Measurements from ENCODE around the gene PCSK9. TPM values are rescaled to one million over a fixed set of nuclear protein-coding genes. Genes with fewer than 3 reads are reported as not detected.

PCSK9 gene
- polyA plus RNA-seq, 3 donors: 1.7 to 2.4 (median 2.4) TPM

DNA sequence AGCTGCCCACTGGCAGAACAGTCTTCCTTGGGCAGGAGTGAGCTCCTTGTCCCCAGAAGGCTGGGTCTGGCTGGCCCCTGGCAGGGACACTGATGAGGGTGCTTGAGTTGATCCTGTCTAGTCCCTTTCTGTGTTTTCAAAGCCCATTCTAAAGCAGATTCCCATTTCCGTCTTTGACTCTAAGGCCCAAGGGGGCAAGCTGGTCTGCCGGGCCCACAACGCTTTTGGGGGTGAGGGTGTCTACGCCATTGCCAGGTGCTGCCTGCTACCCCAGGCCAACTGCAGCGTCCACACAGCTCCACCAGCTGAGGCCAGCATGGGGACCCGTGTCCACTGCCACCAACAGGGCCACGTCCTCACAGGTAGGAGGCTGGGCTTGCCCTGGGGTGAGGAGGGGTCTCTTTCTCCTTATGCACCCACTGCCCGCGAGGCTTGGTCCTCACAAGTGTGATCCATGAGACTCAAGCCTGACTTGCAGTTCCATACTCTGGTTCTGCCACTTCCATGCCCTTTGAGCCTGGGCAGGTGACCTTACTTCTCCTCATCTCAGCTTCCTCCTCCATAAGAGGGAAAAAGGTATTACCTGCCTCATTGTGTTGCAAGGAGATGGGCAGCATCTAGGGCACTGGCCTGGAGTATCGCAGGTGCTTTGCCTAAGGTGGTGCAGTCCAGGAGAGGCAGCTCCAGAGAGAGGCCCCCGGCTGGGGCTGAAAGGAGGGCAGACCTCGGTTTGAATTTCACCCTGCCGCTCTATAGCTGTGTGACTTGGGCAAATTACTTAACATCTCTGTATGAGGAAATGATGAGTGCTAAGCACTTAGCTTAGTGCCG lies 20.2 kb downstream of the PCSK9 start:
- DNase-seq: no peak

DNA sequence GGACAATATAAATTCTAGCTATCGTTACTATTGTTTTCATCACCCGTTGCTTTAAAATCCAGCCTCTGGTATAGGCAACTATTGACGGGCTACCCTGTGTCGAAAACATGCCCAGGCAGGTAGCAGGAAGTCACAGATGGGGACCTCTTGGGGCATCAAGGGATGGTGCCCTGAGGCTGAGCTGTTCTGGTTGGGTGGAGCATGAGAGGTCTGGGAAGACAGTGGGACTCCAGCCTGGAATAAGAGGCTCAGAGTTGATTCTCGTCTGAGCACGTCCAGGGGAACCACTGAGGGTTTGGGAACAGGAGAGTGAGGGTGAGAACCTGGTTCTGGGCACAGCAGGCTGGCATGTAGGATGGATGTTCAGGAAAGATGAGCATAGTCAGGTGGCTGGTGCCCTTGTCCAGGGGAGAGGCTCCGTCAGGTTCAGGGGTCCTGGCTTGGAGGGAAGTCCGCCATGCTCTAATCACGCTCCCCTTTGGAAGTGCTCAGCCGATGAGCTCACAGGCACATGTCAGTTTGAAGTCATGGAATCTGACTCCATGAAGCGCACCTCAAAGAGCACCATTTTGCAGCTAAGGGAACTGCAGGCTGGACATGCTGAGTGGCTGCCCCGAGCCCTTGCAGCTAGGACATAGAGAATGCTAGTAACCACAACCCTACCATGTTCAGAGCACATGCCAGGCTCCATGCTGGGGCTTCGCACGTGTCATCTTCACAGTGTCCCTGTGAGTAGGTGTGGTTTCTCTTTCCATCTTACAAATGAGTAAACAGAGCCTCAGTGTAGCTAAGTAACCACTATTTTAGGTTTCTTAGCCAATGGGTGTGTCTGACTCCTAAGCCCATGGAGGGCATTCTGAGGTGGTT lies 21.0 kb downstream of the PCSK9 start:
- no peak for DNase-seq

DNA sequence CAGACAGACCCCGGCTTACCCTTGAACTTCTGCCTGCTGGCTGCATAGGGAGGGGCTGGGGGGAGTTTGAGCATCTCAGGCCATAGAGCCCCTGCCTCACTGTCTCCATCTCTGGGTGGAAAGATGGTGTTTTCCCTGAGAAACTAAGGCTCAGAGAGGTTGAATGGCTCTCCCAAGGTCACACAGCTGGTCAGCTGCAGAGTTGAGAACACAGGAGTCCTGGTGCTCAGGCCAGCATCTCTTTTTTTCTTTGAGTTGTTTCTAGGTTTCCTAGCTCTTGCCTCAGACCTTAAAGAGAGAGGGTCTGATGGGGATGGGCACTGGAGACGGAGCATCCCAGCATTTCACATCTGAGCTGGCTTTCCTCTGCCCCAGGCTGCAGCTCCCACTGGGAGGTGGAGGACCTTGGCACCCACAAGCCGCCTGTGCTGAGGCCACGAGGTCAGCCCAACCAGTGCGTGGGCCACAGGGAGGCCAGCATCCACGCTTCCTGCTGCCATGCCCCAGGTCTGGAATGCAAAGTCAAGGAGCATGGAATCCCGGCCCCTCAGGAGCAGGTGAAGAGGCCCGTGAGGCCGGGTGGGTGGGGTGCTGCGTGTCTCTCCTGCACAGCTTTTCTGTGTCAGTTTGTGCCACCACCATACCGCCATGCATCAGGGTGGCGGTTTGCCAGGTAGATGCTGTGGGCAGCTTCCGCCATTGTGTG lies 21.8 kb downstream of the PCSK9 start:
- no peak for DNase-seq

DNA sequence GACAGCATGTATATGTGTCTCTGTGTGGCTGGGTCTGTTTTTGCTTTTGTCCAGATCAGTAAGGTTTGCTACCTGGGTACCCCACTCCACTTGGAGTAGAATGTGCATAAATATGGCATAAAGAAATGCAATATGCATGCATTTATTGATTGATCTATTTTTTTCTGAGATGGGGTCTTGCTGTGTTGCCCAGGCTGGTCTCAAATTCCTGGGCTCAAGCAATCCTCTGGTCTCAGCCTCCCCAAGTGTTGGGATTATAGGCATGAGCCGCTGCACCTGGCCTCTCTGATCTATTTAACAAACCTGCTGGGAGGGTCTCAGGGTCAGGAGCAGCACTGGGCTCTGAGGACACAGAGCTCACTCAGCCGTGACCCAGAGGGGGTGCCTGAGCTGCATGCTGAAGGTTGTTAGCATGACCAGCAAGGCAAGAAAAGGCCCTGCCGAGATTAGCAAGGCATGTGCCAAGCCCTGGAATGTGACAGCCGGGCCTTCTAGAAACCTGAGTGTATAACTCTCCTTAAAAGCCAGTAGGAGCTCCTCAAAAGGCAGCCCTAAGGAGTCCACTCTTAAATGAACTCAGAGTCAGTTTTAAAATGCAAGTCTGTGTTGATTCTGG lies 22.5 kb downstream of the PCSK9 start:
- DNase-seq: no peak

DNA sequence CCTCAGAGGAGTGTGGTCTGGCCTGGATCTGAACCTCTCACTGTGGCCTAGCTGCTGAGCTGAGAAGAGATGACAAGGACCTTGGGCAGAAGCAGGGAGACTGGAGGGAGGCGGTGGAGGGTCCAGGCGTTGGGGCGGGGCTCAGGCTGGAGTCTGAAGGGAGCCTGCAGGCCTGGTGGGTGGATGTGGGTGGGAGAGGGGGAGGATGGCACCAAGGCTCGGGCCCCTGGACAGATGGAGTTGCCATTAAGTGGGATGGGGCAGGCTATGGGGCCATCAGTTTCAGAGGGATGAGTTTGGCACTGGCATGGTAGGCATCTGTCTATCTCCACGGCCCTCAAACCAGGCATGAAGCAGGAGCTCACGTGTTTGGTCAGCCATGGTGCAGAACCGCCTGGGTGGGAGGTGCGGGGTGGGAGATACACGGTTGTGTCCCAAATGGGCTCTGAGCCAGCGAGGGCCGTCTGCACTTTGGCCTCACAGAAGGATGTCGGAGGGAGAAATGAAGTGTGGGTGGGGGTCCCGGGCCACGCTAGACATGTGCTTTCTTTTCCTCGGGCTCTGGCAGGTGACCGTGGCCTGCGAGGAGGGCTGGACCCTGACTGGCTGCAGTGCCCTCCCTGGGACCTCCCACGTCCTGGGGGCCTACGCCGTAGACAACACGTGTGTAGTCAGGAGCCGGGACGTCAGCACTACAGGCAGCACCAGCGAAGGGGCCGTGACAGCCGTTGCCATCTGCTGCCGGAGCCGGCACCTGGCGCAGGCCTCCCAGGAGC lies 23.6 kb downstream of the PCSK9 start:
- no peak for DNase-seq

DNA sequence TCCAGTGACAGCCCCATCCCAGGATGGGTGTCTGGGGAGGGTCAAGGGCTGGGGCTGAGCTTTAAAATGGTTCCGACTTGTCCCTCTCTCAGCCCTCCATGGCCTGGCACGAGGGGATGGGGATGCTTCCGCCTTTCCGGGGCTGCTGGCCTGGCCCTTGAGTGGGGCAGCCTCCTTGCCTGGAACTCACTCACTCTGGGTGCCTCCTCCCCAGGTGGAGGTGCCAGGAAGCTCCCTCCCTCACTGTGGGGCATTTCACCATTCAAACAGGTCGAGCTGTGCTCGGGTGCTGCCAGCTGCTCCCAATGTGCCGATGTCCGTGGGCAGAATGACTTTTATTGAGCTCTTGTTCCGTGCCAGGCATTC lies 24.2 kb downstream of the PCSK9 start:
- no peak for DNase-seq

DNA sequence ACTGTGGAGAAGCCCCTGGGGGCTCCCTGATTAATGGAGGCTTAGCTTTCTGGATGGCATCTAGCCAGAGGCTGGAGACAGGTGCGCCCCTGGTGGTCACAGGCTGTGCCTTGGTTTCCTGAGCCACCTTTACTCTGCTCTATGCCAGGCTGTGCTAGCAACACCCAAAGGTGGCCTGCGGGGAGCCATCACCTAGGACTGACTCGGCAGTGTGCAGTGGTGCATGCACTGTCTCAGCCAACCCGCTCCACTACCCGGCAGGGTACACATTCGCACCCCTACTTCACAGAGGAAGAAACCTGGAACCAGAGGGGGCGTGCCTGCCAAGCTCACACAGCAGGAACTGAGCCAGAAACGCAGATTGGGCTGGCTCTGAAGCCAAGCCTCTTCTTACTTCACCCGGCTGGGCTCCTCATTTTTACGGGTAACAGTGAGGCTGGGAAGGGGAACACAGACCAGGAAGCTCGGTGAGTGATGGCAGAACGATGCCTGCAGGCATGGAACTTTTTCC lies 24.8 kb downstream of the PCSK9 start:
- DNase-seq: no peak

DNA sequence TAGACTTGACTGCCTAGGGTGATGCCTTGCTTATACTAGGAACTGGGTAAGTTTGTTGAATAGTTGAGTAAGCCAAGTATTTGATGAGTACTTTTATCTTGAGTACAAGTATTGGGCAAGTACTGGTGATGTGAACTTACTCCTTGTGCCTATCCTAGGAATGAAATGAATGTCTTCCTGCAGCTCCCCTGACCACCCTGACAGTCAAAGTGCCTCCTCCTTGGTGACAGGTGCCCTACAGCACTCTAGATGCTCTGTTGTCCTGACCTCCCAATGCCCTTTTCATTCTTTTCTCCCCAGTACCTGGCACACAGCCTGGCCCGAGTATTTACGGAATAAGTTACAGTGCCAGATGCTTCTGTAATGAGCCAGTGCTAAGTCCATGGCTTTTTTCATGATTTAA lies 25.5 kb downstream of the PCSK9 start:
- no peak for DNase-seq

DNA sequence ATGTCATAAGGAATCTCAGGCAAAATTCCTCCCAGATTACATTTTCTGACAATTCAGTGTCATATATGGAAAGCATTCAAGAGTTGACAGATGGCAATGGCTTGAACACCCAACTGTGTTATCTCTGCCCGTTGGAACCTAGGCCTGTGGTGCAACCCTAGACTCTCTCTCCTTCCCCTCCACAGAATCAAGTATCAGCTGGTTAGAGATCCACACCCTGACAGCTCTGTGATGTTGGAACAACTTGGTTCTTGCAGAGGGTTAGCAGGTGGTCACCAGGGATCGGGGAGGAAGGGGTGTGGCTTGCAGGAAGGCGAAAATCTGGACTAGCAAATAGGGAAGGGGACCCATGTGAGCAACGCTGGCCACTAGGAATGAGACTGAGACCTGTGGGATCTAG lies 26.3 kb downstream of the PCSK9 start:
- DNase-seq: no peak

DNA sequence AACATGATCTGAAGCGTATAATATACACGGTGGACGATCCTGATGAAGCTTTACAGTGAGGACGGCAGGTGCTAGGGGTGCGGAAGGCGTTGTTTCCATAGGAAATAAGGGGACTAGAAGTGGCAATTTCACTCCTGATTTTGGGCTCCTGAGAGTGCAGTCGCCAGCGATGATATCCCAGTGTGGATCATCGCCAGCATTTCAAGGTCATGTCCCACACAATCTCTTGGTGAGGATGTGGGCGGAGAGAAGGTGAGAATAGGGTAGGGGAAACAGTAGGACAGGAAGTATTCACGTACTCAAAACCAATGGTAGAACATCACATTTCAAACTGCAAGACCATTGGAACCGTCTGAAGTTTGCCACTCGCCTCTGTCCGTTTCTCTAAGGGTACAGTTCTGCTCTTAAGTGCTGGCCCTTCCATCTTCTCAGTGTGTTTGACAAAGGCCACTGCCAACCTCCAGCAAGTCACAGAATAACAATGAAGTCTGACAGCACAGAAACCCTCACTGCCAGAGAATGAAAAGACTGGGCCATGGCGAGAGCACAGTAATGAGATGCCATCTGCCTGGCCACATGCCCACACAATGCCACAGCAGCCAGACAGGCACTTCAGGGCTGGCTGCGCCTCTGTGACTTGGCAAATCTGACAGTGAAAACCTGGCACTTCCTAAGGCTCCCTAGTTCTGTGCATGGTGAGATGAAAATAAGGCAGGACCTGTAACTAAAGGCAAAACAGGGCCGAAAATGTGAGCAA lies 27.9 kb downstream of the PCSK9 start:
- no peak for DNase-seq

DNA sequence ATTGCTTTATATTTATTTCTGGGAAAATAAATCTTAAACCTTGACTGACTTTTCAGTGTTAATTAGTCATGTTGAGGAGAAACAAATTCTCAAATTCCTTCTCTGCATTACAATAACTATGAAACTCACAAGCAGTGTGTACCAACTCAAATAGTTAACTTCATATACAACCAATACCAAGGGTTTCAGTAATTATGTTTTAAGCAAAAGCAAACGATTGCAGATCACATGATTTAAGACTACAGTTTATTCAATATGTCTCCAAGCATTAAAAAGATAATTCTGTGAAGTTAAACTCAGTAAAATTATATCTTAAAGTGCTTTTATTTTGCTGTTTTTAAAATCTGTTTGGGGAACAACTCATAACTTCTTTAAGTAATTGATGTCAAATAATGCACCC lies 28.6 kb downstream of the PCSK9 start:
- DNase-seq: no peak

DNA sequence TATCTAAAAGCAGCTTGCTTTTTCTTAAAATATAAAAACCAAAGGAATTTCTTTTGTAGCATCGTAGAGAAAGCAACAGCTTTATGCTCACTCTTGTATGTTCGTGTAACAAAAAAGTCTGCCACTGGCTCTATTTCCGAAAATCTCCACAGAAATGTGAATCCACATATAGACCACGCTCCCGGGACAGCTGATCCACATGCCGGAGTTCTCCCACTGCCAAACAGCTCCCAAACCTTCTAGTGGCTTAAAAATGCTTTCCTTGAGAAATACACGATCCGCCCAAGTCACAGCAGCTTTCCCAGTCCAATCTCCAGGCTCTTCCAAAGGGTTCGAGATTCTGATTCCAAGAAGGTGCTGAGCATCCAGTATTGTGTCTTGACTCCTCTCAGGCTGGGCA lies 29.3 kb downstream of the PCSK9 start:
- DNase-seq: no peak

DNA sequence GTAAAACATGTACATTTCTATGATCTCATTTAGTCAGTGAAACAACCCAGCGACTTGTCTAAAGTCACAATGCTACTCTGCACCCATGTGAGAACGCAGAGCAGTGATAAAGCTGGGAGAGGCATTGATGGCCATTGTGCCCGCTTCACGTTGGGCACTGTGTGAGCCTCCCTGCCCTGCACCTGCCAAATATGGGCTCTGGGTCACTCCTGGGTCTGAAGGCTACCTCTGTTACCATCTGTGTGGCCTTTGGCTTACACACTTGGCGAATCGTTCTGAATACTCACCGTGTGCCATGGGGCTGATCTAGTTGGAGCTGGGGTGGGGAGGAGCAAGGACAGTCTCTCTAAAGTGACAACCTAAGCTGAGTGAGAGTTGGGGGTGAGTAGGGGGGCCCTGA lies 29.9 kb downstream of the PCSK9 start:
- DNase-seq: no peak

DNA sequence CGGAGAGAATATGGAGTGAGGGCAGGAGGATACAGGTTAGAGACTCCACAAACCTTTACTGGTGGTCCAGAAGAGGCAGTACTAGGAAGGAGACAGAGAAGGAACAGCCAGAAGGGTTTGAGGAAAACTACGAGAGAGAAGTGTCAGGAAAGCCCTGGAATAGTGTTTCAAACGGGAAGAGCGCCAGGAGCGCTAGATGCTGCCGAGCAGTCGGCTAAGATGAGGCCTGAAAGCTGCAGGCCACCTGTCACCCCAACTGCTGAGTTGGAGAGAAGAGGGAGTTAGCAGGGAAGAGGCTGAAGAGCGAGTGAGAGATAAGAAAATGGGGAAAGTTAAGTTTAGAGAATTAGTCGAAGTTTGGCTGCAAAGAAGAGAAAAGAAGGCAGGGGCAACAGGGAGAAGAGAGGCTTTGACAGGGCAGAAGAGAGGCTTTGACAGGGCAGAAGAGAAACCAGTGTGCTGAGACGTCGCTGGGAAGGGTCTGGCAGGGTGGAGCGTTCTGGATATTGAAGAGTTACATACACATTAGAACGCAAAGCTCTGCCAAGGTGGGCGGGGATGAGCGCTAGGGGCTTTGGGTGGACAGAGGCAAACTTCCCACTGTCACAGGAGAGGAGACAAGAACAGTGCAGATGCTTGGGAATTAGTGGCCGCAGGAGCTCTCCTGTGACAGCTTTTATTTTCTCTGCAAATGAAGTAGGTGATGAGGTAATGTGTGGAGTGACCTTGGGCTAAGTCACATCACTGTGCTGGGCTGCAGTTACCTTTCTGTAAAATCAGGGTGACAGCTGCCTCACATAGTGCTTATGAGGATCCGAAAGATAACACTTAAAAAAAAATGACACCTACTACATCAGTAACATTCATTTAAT lies 31.2 kb downstream of the PCSK9 start:
- DNase-seq: no peak

DNA sequence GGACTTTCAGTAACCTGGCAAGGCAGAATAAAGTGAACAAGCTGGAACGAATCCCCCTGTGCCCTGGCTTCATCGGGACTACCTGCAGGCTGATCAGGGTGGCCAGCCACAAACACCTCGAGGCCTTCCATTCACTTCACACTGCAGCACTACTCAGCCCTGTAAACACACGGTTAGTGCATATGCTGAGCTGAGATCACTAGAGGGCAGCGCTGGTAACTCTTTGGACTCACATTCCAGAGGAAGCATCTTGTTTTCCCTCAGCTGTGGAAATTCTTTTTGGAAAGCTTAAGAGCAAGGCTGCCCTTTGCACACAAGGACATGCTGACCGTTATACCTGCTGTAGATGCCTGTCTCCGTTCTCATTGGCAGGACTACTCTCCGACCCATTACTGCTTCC lies 32.1 kb downstream of the PCSK9 start:
- peak; percentile 26 for DNase-seq

DNA sequence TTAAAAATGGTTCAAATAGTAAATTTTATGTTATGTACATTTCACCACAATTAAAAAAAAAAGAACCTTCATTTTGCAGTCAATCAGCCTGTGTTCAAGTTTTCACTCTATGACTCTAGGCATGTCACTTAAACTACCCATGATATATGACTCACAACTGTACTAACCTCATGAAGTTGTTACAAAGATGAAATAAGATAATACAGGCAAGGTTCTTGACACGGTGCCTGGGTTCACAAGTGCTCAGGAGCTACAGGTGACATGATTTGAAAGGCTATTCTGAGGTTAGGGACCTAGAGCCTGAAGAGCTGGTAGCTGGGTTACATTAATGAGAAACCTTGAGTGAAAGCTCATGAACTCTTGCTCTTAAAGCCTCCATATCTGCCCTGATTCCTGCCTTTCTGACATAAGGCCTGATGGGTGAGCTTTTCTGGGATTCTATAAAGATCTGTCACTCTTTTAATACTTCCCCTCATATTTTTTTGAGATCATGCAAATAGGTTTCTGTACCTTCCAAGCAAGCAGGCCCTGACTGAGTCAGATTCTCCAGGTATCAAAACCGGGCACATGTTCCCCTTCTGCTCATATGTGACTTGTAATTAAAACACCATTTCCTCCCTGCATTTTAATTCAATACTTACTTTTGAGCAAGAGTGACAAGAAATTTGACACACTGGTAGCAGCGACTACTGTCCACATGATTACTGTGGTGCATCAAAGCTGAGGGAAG lies 34.0 kb downstream of the PCSK9 start:
- no peak for DNase-seq

DNA sequence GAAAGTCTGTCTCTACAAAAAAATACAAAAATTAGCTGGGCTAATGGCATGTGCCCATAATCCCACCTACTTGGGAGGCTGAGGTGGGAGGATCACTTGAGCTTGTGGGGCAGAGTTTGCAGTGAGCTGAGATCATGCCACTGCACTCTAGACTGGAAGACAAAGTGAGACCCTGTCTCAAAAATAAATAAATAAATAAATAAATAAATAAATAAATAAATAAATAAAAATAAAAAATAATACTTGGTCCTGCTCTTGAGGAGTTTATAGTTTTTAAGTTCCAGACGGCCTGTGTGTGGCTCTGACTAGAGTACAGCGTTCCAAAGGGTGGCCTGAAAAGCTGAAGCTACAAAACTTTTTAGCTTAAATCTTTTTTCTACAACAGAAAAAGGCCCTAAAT lies 35.1 kb downstream of the PCSK9 start:
- DNase-seq: no peak

DNA sequence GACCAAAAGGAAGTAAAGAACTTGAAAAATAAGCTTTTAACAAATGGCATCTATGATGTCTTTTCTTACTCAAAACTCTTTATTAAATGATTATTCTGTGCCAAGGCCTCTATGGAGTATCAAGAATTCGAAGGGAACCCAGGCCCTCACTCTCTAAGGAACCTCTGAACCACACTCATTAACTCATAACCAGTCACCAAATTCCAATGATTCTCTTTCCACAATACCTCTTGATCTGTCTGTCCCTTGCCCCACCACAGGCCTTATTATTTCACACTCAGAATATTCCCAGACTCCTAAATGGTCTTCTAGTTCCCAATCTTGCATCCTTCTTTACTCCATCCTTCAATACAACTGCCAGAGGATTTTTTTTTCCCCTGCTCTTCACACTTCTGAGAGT lies 37.0 kb downstream of the PCSK9 start:
- no peak for DNase-seq

DNA sequence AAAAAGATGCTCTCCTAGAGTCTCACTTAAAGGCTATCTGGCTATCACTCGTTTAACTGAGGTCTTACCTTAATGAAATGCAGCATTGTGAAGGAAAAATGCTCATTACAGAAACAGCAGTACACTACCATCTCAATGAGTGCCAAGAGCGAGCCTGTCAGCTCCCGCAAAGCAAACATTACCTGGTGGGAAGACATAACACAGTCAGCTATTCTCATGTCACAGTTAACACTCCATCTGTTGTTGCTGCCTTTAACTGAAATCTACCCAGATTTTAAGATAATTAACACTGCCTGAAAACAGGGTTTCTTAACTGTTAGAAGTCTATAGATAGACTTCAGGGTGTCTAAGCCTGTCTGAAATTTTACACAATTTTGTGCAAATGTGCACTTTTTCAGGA lies 39.1 kb downstream of the PCSK9 start:
- no peak for DNase-seq
